CD4-positive, CD25-positive, alpha-beta regulatory T cell (primary cell): Measurements from ENCODE around the gene STK17B. TPM values are rescaled to one million over a fixed set of nuclear protein-coding genes. Genes with fewer than 3 reads are reported as not detected.

Experiments
- ATAC-seq, 2 donors: fragments of 150-1000 bp; cut with Tn5 transposase; one replicate each; pipeline ENCODE4 v1.10.0; 2021; ENCODE audit warnings: low read depth in 2 of 2, moderate number of reproducible peaks in 2 of 2, moderate library complexity in 1 of 2
- DNase-seq, 3 donors: peaks; one replicate each; pipeline versions ENCODE4 v3.0.0 to v3.0.0-alpha.2; 2012 to 2022; ENCODE audit warnings: mixed read lengths in 1 of 3
- H3K27ac ChIP-seq: one replicate; pipeline ENCODE4 v1.7.0; 2013; ENCODE audit warnings: mild to moderate bottlenecking, low read length; ENCODE audit not compliant: insufficient read depth, poor library complexity, severe bottlenecking
- H3K27me3 ChIP-seq: one replicate; pipeline ENCODE4 v1.7.0; 2013; ENCODE audit warnings: low read length; ENCODE audit not compliant: control insufficient read depth, insufficient read depth
- H3K36me3 ChIP-seq: one replicate; pipeline ENCODE4 v1.7.0; 2013; ENCODE audit warnings: mild to moderate bottlenecking, low read length, moderate library complexity; ENCODE audit not compliant: control insufficient read depth, insufficient read depth
- H3K4me1 ChIP-seq: 2 replicates; pipeline ENCODE4 v1.7.0; 2013; ENCODE audit warnings: mild to moderate bottlenecking, low read length; ENCODE audit not compliant: insufficient read depth, control insufficient read depth, poor library complexity, severe bottlenecking
- H3K4me3 ChIP-seq: one replicate; pipeline ENCODE4 v1.7.0; 2013; ENCODE audit warnings: low read depth, mild to moderate bottlenecking, low read length, moderate library complexity
- H3K9me3 ChIP-seq, 2 experiments: 1 replicate in 1 of 2; 2 replicates in 1 of 2; pipeline ENCODE4 v1.7.0; 2013; ENCODE audit warnings: low read length in 2 of 2, mild to moderate bottlenecking in 1 of 2, moderate library complexity in 1 of 2; ENCODE audit not compliant: control insufficient read depth in 2 of 2
- H3K27ac Mint-ChIP-seq, 3 donors: one replicate each; pipeline ENCODE4 v1.8.0; 2020 to 2022; ENCODE audit warnings: mild to moderate bottlenecking in 3 of 3, mixed read lengths in 3 of 3, moderate library complexity in 2 of 3
- H3K27me3 Mint-ChIP-seq: one replicate; pipeline ENCODE4 v1.8.0; 2022; ENCODE audit warnings: mild to moderate bottlenecking, mixed read lengths
- H3K36me3 Mint-ChIP-seq: one replicate; pipeline ENCODE4 v1.8.0; 2020; ENCODE audit warnings: mixed read lengths
- H3K4me1 Mint-ChIP-seq, 4 donors: one replicate each; pipeline ENCODE4 v1.8.0; 2020 to 2022; ENCODE audit warnings: mixed read lengths in 4 of 4, mild to moderate bottlenecking in 1 of 4
- H3K4me3 Mint-ChIP-seq, 4 donors: one replicate each; pipeline ENCODE4 v1.8.0; 2020 to 2022; ENCODE audit warnings: mild to moderate bottlenecking in 4 of 4, mixed read lengths in 4 of 4, moderate library complexity in 3 of 4
- H3K9me3 Mint-ChIP-seq, 7 donors: one replicate each; pipeline ENCODE4 v1.8.0; 2020 to 2022; ENCODE audit warnings: mixed read lengths in 7 of 7, mild to moderate bottlenecking in 3 of 7, moderate library complexity in 2 of 7
- polyA plus RNA-seq, 4 donors: library from polyadenylated mRNA; unstranded; fragments of 300-500 nt; fragmentation: Illumina TruSeq; gene quantifications; one replicate each; pipeline ENCODE4 v1.2.3, GENCODE V29; 2021
- total RNA-seq: library from RNA; stranded (reverse); gene quantifications from one replicate; pipeline ENCODE4 v1.2.3, GENCODE V29; 2022

The STK17B gene
- total and polyA plus RNA-seq, 5 donors from 2014 or later = 97.1 to 542 (median 113) TPM

DNA sequence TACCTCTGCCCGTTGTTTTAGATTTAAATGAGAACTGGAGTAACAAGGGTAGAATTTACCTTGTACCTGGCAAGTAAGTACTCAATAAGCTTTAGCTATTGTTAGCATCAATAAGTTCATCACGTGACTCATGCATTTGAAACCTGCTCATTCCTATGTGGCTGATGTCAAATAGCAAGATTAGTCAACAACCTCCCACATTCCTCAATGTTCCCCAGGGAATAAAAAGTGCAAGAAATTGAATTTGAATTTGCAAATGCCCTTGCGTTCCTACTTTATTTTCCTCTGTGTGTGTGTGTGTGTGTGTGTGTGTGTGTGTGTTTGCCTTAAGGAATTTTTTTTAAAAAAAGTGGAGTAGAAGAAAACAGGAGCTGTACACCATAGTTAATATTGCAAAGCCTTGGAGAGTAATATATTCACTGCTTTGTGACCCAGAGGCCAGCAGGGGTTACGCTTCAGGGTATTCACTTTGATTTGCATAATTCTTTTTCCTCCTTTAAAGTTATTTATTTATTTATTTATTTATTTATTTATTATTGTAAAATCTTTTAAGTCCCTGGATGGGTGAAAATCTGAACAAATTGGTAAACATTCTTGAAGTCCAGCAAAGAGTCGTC is 58.9 kb downstream of the STK17B start:
- H3K4me1 Mint-ChIP-seq = peaks cover 0 to 12% (median 2%) of the 10 kb centered on the region in 4 donors
- H3K27me3 ChIP-seq = no peaks in the 10 kb centered on the region

DNA sequence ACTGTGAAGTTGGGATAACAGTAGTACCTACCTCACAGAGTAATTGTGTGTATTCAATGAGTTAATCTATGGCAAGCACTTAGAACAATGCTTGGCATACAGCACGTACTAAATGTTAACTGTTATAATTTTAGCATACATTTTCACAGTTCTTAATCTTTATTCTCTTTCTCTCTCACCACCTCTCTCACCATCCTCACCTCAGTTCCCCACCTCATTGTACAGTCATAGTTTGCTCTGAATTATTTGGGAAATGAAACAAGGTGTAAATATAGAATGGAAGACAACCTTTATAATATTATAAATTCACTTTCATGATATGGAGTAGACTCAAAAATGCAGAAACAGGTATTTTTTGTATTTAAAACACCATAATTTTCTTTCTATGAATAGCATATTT is 62.8 kb downstream of the STK17B start:
- peaks cover 5% of the 10 kb centered on the region for H3K4me1 ChIP-seq
- no peaks in the 10 kb centered on the region for H3K9me3 ChIP-seq
- no peaks in the 10 kb centered on the region for H3K27me3 ChIP-seq
- no peaks in the 10 kb centered on the region for H3K36me3 Mint-ChIP-seq
- H3K27me3 Mint-ChIP-seq = peaks cover 13% of the 10 kb centered on the region
- DNase-seq = no peak
- no peak overlapping the region for H3K27ac ChIP-seq
- peaks cover 0 to 17% (median 8%) of the 10 kb centered on the region in 4 donors for H3K4me1 Mint-ChIP-seq
- H3K4me3 ChIP-seq = no peak overlapping the region
- H3K27ac Mint-ChIP-seq = no peak overlapping the region
- no peak overlapping the region for H3K4me3 Mint-ChIP-seq
- H3K36me3 ChIP-seq = no peaks in the 10 kb centered on the region
- no peaks in the 10 kb centered on the region for H3K9me3 Mint-ChIP-seq
- ATAC-seq = no peak

More for the DNA sequence above, 58.9 kb downstream of the STK17B start:
- peaks cover 5% of the 10 kb centered on the region for H3K4me1 ChIP-seq
- H3K4me3 Mint-ChIP-seq = no peak overlapping the region
- H3K27ac ChIP-seq = no peak overlapping the region
- H3K27me3 Mint-ChIP-seq = peaks cover 13% of the 10 kb centered on the region
- H3K4me3 ChIP-seq = no peak overlapping the region
- H3K36me3 Mint-ChIP-seq = no peaks in the 10 kb centered on the region
- DNase-seq = no peak
- no peak overlapping the region for H3K27ac Mint-ChIP-seq
- no peaks in the 10 kb centered on the region for H3K36me3 ChIP-seq
- ATAC-seq = no peak
- no peaks in the 10 kb centered on the region for H3K9me3 Mint-ChIP-seq
- H3K9me3 ChIP-seq = no peaks in the 10 kb centered on the region

- no peaks in the 10 kb centered on the region for H3K9me3 ChIP-seq
- peaks cover 5 to 20% (median 16%) of the 10 kb centered on the region in 4 donors for H3K4me1 Mint-ChIP-seq
- H3K36me3 ChIP-seq = no peaks in the 10 kb centered on the region
- H3K27ac Mint-ChIP-seq = peak overlapping the region in 1 of 3 donors; percentile 85
- peaks cover 13% of the 10 kb centered on the region for H3K27me3 Mint-ChIP-seq
- H3K36me3 Mint-ChIP-seq = no peaks in the 10 kb centered on the region
- H3K9me3 Mint-ChIP-seq = peaks cover 0 to 2% (median 0%) of the 10 kb centered on the region in 7 donors
- ATAC-seq = no peak
- no peak overlapping the region for H3K4me3 ChIP-seq
- DNase-seq = no peak
- peak overlapping the region in 2 of 4 donors; percentile 1 to 48 for H3K4me3 Mint-ChIP-seq
- H3K4me1 ChIP-seq = no peaks in the 10 kb centered on the region
- no peak overlapping the region for H3K27ac ChIP-seq
- H3K27me3 ChIP-seq = no peaks in the 10 kb centered on the region
These were observed 65.4 kb downstream of the STK17B start for GRCh38 chr2:196105951-196106350.

GRCh38 chr2:196104066-196104465 is 67.3 kb downstream of the STK17B start:
- no peak overlapping the region for H3K4me3 Mint-ChIP-seq
- no peaks in the 10 kb centered on the region for H3K36me3 ChIP-seq
- H3K4me3 ChIP-seq = no peak overlapping the region
- H3K36me3 Mint-ChIP-seq = no peaks in the 10 kb centered on the region
- peaks cover 5% of the 10 kb centered on the region for H3K27me3 Mint-ChIP-seq
- ATAC-seq (no peak), DNase-seq (no peak)
- no peaks in the 10 kb centered on the region for H3K9me3 ChIP-seq
- peaks cover 0 to 2% (median 0%) of the 10 kb centered on the region in 7 donors for H3K9me3 Mint-ChIP-seq
- no peak overlapping the region for H3K27ac ChIP-seq
- peaks cover 5 to 24% (median 16%) of the 10 kb centered on the region in 4 donors for H3K4me1 Mint-ChIP-seq
- no peaks in the 10 kb centered on the region for H3K4me1 ChIP-seq
- no peak overlapping the region for H3K27ac Mint-ChIP-seq
- no peaks in the 10 kb centered on the region for H3K27me3 ChIP-seq

DNA sequence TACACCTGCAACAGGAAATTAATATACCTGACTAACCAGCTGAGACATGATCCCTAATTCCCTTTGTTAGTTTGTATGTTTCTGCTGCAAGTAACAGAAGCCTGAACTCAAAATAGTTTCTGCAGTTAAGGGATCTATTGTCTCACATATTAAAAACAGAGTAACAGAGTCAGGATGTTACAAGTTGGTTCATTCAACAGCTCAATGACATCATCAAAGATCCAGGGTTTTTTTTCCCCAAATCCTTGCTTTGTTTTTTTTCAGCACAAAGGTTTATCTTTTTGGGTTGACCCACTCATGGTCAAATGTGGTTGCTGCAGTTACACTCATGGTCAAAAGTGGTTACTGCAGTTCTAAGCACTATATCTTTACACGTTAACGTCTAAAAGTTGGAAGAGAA is 67.8 kb downstream of the STK17B start:
- Mint-ChIP-seq H3K36me3 (no peaks in the 10 kb centered on the region), H3K4me1 (peaks cover 5 to 24% (median 16%) of the 10 kb centered on the region in 4 donors), H3K27me3 (peaks cover 5% of the 10 kb centered on the region), H3K9me3 (peaks cover 0 to 2% (median 0%) of the 10 kb centered on the region in 7 donors), H3K4me3 (no peak overlapping the region), H3K27ac (no peak overlapping the region)
- Histone ChIP-seq H3K27ac (no peak overlapping the region), H3K4me1 (no peaks in the 10 kb centered on the region), H3K27me3 (no peaks in the 10 kb centered on the region), H3K9me3 (no peaks in the 10 kb centered on the region), H3K4me3 (no peak overlapping the region), H3K36me3 (no peaks in the 10 kb centered on the region)
- ATAC-seq (no peak), DNase-seq (no peak)

DNA sequence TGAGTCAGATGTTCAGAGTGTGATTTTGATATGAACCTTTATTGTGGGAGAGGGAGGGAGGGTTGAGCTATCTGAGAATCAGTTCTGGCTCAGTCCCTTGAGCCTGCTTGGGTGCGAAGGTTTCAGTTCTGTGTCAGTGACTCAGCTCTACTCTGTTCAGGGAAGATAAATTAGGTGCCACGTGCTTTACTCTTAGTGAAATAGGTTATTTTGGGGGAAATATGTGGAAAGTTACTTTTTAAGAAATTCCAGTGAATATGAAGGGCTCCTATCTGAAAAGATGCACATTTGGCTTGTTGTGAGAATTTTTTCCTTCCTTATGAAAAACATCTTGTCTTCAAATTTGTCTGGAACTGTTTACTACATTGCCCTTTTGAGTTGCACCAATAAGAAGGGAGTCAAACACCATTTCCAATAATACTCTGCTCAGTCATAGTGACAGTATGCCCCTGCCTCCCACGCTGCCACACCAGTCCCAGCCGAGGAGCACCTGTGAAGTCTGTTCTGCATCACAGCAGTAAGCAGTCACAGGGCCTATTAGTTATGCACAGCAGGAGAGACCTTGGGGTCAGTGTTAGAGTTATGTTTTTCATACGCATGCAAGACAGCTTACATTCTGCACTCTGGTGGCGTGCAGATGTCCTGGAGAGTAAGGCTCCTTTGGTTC is 69.9 kb downstream of the STK17B start:
- H3K27me3 Mint-ChIP-seq = peaks cover 6% of the 10 kb centered on the region
- H3K36me3 Mint-ChIP-seq = no peaks in the 10 kb centered on the region
- no peaks in the 10 kb centered on the region for H3K36me3 ChIP-seq
- H3K9me3 ChIP-seq = no peaks in the 10 kb centered on the region
- no peak overlapping the region for H3K27ac ChIP-seq
- H3K9me3 Mint-ChIP-seq = peaks cover 0 to 2% (median 0%) of the 10 kb centered on the region in 7 donors
- H3K4me3 Mint-ChIP-seq = no peak overlapping the region
- H3K4me1 Mint-ChIP-seq = peaks cover 5 to 24% (median 16%) of the 10 kb centered on the region in 4 donors
- peak; percentile 56 to 80 for ATAC-seq
- no peaks in the 10 kb centered on the region for H3K27me3 ChIP-seq
- DNase-seq = peak in 1 of 3 donors; percentile 34
- no peak overlapping the region for H3K4me3 ChIP-seq
- H3K4me1 ChIP-seq = no peaks in the 10 kb centered on the region
- no peak overlapping the region for H3K27ac Mint-ChIP-seq

DNA sequence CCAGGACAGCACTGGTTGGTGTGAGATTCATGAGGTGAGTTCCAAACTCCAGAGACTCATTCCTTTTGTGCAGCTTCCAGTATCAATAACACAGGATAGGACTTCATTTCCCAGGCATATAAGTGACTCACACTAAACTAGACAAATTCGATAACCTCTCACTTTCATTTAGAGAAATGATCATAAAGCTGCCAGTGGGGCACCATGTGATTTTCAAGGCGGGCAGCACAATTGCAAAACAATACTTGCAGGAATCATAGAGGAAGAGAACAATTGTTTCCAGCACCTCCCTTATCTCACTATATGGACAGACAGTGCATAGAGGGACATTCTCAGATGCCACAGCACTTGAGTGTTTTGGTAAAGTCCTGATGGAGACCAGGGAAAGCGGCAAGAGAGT is 71.5 kb downstream of the STK17B start:
- Mint-ChIP-seq H3K9me3 (peaks cover 0 to 4% (median 1%) of the 10 kb centered on the region in 7 donors), H3K27ac (no peak overlapping the region), H3K4me3 (no peak overlapping the region), H3K36me3 (peaks cover under 1% of the 10 kb centered on the region), H3K27me3 (peaks cover 5% of the 10 kb centered on the region), H3K4me1 (peaks cover 5 to 19% (median 8%) of the 10 kb centered on the region in 4 donors)
- Histone ChIP-seq H3K9me3 (no peaks in the 10 kb centered on the region), H3K27me3 (no peaks in the 10 kb centered on the region), H3K27ac (no peak overlapping the region), H3K4me3 (no peak overlapping the region), H3K4me1 (no peaks in the 10 kb centered on the region), H3K36me3 (no peaks in the 10 kb centered on the region)
- ATAC-seq (no peak), DNase-seq (no peak)
